NT2/D1 (cell line): ENCODE data around the gene ZNF619.

Experiments used
- SUZ12 ChIP-seq: IDR thresholded peaks from 2 replicates; pipeline ENCODE4 v1.6.1; 2011; ENCODE audit not compliant: insufficient read length, insufficient read depth; ENCODE audit errors: extremely low read depth
- YY1 ChIP-seq: IDR thresholded peaks from 2 replicates; pipeline ENCODE4 v1.6.1; 2011; ENCODE audit not compliant: insufficient read length, insufficient read depth
- ZNF274 ChIP-seq: IDR thresholded peaks from 2 replicates; pipeline ENCODE4 v1.6.1; 2011; ENCODE audit warnings: mild to moderate bottlenecking, low read depth, low read length

DNA sequence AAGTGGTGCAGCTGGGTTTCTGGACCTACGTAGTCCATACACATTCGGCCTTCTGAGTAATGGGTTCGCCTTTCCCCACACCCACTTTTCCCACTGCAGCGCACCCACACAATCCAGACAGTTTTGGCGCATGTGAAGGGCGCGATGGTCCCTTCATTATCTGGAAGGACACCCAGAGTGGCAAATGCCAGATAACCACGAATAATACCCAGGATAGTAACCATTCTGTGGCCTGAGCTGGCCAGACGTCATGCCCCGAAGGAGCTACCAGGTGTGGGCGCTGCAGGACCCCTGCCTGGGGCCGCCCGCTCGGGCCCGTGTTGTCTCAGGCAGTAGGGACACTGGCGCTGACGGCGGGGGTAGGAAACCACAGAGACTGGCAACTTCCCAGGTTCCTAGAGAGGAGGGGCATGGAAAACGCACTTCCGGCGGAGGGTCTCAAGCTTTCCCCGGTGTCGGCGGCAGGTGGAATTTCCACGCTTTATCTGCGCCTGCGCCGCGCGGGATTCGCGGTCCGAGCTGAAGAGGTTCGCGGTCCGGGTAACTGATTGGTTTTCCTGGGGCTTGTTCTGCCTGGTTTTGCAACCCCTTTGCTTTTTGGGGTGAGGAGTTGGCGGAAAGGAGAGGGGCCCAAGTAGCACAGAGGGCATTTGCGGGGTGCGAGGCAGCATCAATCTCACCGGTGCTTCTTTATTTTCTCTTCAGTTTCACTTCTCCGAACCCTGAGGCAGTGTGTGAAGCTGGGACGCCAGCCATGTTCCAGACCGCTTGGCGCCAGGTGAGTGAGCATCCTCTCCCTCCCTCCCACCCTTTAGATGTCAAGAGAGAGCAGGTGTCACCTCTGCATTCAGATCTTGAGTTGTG lies 28.9 kb downstream of the ZNF619 start, which contains the start of gene ZNF620:
- no peak for TF ChIP-seq YY1
- no peak for TF ChIP-seq ZNF274
- no peak for TF ChIP-seq SUZ12
